Measurements from ENCODE around the gene TBXT.
"Not testable (repeated sequence)": the region's sequence is repeated elsewhere in the genome, so short reads cannot be mapped to it uniquely, and the experiment has no call there.

Gene TBXT, protein sequence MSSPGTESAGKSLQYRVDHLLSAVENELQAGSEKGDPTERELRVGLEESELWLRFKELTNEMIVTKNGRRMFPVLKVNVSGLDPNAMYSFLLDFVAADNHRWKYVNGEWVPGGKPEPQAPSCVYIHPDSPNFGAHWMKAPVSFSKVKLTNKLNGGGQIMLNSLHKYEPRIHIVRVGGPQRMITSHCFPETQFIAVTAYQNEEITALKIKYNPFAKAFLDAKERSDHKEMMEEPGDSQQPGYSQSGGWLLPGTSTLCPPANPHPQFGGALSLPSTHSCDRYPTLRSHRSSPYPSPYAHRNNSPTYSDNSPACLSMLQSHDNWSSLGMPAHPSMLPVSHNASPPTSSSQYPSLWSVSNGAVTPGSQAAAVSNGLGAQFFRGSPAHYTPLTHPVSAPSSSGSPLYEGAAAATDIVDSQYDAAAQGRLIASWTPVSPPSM

DNA sequence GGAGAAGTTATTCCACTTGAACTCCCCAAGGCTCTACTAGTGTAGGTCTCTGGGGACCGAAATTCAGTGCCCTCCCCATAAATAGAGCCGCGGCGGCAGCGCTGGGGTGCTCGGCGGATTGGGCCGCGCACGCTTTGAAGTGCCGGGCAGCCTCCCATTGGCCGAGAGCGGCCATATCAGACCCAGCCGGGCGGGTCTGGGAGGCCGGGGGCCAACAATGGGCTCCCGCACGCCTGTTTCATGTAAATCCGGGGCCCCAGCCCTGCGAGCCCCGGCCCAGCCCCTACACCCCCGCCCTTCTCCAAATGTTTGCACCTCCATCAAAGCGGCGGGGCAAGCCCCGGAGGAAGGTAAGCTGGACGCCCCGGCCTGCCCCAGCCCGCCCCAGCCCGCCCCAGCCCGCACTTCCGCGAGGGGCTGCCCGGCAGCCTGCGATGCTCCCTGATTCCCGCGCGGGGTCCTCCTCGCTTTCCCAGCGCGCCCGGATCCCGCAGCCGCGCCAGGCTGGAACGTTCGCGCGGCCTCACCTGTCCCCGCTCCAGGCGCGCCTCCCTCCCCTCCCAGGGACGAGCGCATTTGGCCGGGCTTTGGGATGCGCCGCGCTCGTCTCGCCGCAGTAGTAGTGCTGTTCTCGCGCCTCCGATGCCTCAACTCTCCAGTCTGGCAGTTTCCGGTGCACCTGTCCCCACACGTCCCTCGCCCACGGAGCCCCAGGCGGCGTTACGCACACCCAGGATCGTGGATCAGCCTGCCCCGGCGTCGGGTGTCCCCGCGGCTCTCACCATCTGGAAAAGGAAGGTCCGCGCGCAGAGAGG, at the start of gene TBXT:
TBXT (minus strand) TSS at position 51 of the 815 bp plus-strand sequence. CDS start 260 bp downstream, outside the sequence.
- no peak for DNase-seq

DNA sequence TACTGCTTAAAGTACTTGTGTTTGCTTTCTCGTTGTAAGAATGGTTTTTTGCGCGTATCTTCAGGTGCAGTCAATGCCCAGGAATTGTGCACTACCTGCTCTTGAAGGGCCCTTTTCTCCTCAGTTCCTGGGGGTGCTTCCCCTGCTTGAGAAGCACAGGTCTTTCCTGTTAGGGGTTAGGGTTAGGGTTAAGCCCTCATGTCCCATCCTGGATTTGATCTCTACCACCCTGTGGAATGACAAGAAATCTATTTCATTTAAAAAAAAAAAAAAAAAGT, 39.6 kb upstream of the TBXT start:
- DNase-seq = no peak

- DNase-seq = no peak
Measured at GRCh38 chr6:166206510-166207283, 39.0 kb upstream of the TBXT start.

DNA sequence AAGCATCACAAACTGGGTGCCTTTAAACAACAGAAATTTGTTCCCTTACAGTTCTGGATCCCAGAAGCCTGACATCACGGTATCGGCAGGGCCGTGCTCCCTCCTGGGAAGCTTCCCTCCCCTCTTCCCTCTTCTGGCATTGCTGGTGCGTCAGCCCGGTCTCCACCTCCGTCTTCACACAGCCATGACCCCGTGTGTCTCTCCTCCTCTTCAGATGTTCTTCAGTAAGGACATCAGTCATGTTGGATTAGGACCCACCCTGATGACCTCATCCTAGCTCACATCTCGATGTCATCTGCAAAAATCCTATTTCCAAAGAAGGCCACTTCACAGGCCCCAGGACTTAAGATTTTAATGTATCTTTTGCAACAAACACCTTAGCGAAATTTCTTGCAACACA, 38.4 kb upstream of the TBXT start:
- no peak for DNase-seq

- no peak for DNase-seq
Measured at GRCh38 chr6:166204852-166205650, 37.4 kb upstream of the TBXT start.

DNA sequence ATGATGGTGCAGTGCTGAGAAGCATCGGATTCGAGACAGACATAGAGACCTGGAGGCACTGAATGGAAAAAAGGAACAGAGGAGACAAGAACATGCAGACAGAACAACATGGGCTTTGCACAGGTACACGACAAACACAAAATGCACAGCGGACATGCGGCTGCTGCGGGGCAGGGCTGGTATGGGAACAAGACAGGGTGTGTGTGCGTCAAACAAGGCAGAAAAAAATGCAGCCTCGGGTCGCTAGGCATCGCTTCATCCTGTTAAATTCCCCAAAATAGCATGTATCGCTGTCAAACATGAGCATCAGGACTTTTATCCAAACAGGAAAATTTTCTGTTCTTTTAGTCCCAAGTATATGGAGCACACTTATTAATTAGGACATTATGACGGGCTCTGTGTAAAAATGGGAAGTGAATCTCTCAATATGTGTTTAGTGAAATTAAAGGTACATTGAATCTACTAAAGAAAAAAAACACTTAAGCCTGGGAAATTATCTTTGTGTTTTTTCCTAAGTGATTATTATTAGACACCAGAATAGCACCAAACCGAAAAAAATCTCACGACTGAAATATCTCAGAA, 36.1 kb upstream of the TBXT start:
- no peak for DNase-seq

DNA sequence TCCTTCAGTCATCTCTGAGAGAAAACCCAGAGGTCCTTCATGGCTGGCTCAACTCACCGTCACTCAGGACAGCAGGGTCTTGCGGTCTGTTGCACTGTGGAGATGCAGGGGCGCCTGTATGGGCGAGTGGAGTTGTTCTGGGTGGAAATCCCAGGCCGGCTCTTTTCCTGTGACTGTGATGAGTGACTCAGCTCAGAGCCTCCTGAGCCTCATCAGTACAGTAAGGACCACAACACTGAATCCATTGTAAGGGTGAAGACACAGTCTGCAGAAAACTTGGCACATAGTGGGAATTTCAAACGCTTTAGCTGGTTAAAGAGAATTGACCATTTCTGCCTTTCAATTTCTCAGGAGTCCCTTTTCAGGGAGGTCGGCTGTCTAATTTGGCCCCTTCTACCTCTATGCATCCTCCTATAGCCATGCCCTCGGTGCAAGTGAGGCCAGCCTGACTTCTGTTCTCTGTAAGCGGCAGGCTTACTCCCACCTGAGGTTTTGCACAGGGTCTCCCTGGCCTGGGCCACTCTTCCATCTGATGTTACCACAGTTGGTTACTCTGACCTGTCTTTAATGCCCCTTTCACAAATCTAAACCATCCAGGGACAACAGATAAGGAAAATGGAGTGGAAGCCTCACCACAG, 35.5 kb upstream of the TBXT start:
- DNase-seq = no peak

DNA sequence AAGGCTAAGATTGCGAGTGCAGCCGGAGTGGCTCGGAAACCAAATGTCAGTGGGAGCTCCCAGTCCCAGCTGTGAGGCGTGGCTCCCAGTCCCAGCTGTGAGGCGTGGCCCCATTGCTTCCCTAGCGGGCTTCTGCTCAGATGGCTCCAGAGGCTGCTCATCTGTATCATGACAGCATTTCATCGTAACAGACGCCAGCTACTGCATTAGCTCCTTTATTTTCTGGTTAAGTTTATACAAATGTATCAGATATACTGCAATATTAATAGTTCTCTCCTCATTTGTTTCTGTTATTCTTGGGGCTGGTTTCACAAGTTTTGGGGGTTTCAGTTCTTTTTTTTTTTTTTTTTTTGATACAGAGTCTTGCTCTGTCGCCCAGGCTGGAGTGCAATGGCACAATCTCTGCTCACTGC, 34.7 kb upstream of the TBXT start:
- DNase-seq = no peak

DNA sequence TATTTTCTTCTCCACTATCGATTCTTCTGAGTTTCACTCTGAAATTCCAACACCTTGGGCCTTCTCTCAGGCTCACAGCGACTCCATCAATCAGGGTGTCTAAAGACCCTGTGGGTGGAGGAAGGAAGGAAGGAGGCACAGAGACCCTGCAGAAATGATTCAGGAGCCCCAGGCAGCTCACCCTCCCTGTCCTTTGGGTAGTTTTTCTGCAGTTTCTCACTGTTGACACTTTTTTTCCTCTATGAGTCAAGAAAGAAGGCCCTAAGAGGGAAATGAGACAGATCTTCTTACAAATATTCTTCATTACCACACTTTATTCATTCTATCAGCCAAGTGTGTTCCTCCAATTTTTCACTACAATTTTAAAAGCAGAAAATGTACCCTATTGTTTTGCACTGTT, 34.2 kb upstream of the TBXT start:
- DNase-seq = no peak

DNA sequence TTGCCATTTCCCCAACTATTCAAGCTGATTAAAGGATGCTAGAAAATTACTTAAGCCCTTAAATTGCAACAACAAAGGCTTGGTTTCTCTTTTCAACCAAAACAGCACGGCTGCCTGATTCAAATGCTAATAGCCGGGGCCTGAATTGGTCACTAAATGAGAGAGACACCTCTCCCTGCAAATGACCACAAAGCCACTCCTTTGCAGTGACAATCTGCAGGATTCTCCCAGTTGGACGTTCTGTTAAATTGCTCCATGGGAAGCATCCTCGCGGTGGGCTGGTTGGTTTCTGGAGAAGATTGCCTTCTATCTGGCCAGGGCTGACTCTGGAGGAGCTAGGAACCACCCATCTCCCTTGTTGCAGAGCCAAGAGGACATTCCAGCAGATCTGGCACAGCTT, 29.7 kb upstream of the TBXT start:
- DNase-seq = no peak

- DNase-seq = no peak
Measured at GRCh38 chr6:166195860-166196238, 28.2 kb upstream of the TBXT start.

DNA sequence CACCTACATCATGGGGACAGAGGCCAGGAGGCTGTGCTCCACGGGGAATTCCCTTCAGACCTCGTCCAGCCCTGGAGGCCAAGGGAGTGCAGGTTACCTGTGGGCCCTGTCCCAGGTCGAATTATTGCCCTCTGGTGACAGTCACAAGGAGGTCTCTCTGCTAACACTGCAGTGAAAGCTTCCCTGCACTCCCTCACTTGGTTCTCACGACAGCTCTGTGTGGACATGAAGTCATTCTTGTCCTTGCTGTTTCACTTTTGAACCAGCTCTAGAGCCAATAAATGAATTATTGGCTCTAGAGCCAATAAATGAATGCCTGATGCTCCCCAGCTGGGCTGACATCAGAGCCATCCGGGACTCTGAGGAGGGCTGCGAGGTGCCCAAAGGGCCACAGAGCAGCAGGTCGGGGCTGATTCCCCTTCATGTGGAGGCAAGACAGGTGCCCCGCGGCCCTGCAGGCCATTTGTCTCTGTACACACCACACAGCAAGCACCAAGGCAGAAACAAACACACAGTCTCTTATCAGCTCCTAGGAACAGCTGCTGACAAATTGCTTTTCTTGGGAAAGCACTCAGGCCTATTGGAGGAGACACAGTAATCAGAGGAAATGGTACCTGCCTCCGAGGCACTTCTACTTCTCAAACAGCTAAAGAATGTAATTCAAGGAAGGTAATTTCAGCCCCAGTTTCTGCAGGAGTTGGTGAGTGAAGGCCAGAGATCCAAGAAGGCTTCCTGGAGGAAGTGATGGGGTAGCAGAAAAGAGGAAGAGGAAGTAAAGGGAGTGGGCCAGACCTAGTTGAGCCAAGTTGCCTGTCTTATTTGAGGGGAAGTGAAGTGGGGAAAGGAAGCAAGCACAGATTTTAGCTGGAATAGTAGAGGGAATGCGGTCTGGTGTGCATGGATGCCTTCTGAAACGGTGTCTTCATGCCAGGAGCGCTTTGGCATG, 27.5 kb upstream of the TBXT start:
- DNase-seq = no peak

GRCh38 chr6:166192557-166192956, 24.9 kb upstream of the TBXT start:
- DNase-seq = no peak

DNA sequence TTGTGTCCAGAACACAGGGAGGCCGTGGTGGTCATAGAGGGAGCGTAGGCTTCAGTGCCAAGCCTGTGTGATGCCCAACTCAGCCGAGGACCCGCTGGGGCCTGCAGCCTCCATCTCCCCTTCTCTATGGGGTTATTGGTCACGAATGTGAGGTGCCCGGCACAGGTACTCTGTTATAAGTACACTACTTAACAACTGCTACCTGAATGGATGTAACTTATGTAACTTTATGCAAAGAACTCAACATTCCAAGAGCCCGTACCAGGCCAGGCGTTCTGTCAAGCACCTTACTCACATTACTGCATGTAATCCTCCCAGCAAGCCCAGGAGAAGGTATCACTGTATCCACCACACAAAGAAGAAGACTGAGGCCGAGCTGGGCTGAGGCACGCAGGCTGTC, 24.5 kb upstream of the TBXT start:
- DNase-seq = no peak

DNA sequence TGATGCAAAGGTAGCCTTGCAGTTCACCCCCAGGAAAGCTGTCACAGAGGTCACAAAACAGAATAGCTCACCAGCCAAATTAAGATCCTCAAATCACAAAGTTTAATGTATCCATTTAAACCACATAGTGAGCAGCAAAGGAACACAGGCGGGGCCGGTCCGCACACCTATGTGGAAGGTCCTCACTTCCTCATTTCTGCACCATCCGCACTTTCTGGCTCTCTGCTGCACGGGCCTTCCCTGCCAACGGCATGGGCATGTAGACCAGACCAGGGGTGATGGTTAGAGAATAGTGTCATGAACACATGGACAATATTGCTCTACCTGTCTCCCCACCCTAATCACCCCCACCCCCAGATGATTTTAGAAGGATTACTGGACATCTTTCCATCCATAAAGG, 12.1 kb upstream of the TBXT start:
- DNase-seq = no peak

- DNase-seq = no peak
Measured at GRCh38 chr6:166176106-166176505, 8.5 kb upstream of the TBXT start.

GRCh38 chr6:166175093-166175492, 7.4 kb upstream of the TBXT start:
- not testable (repeated sequence) for DNase-seq

- DNase-seq = no peak
Measured at GRCh38 chr6:166174031-166174430, 6.4 kb upstream of the TBXT start.

GRCh38 chr6:166173281-166173951, 5.8 kb upstream of the TBXT start:
- DNase-seq = no peak

GRCh38 chr6:166172546-166172945, 4.9 kb upstream of the TBXT start:
- no peak for DNase-seq

Data from KG1 (cell line).